22Rv1 (cell line): ENCODE results near the gene TBC1D5.

ENCODE experiments used
- ZFX ChIP-seq: fragments of 450-650 bp; IDR thresholded peaks from 2 replicates; pipeline ENCODE4 v1.6.1; 2017; ENCODE audit warnings: antibody characterized with exemption, borderline replicate concordance
- TF ChIP-seq, protein P1 (sequence below): fragments of 450-650 bp; IDR thresholded peaks from 2 replicates; pipeline ENCODE4 v1.5.1; 2017; ENCODE audit warnings: mild to moderate bottlenecking

GRCh38 chr3:17192995-17193394 is 549.4 kb downstream of the TBC1D5 start:
- TF ChIP-seq, protein P1, sequence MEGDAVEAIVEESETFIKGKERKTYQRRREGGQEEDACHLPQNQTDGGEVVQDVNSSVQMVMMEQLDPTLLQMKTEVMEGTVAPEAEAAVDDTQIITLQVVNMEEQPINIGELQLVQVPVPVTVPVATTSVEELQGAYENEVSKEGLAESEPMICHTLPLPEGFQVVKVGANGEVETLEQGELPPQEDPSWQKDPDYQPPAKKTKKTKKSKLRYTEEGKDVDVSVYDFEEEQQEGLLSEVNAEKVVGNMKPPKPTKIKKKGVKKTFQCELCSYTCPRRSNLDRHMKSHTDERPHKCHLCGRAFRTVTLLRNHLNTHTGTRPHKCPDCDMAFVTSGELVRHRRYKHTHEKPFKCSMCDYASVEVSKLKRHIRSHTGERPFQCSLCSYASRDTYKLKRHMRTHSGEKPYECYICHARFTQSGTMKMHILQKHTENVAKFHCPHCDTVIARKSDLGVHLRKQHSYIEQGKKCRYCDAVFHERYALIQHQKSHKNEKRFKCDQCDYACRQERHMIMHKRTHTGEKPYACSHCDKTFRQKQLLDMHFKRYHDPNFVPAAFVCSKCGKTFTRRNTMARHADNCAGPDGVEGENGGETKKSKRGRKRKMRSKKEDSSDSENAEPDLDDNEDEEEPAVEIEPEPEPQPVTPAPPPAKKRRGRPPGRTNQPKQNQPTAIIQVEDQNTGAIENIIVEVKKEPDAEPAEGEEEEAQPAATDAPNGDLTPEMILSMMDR: no peak
- TF ChIP-seq ZFX: no peak
